ENCODE data around the gene JUND. TPM values are rescaled to one million over a fixed set of nuclear protein-coding genes. Genes with fewer than 3 reads are reported as not detected.

JUND gene
- total RNA-seq, 6 donors from 2014 or later: 281 to 1,101 (median 639) TPM

DNA sequence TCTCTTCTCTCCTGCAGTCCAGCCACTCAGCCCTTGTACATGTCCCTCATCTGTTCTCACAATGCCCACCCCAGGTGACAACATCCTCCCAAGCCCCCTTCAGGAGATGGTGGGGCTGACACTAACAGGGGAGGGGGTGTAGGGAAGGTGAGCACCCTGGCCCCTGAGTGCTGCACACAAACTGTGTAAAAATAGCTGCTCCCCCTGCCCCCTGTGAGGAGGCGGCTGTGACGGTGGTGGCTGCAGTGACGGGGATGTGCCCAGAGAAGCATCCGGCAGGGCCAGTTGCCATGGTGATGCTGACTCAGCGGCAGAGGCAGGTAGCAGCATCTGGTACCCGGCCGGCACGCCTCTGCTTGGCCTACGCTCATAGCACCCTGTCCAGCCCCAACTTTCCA, 13.0 kb upstream of the JUND start:
- Histone ChIP-seq H3K27me3 (no peaks in the 10 kb centered on the region), H3K4me1 (peaks cover 21 to 32% (median 28%) of the 10 kb centered on the region in 4 donors), H3K27ac (peak overlapping the region; percentile 97 to 100 (median 98)), H3K4me3 (no peak overlapping the region), H3K9me3 (no peaks in the 10 kb centered on the region), H3K36me3 (no peaks in the 10 kb centered on the region)
- DNase-seq: peak in 1 of 2 donors; percentile 73
- no peak for ATAC-seq (ENCODE audit: low FRiP score in 2 of 2)
- WGBS, 2 donors: 72% methylated on average over 6 of the region's 9 CpGs; no CpG with 5 or more reads in 1 of the 2 donors
- TF ChIP-seq, protein P1, sequence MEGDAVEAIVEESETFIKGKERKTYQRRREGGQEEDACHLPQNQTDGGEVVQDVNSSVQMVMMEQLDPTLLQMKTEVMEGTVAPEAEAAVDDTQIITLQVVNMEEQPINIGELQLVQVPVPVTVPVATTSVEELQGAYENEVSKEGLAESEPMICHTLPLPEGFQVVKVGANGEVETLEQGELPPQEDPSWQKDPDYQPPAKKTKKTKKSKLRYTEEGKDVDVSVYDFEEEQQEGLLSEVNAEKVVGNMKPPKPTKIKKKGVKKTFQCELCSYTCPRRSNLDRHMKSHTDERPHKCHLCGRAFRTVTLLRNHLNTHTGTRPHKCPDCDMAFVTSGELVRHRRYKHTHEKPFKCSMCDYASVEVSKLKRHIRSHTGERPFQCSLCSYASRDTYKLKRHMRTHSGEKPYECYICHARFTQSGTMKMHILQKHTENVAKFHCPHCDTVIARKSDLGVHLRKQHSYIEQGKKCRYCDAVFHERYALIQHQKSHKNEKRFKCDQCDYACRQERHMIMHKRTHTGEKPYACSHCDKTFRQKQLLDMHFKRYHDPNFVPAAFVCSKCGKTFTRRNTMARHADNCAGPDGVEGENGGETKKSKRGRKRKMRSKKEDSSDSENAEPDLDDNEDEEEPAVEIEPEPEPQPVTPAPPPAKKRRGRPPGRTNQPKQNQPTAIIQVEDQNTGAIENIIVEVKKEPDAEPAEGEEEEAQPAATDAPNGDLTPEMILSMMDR (IDR thresholded peaks at IDR 0.05): no peak
- no peak for TF ChIP-seq EP300 (IDR thresholded peaks at IDR 0.05)
- no peak for TF ChIP-seq POLR2AphosphoS5 (IDR thresholded peaks at IDR 0.05)
- peak in 1 of 4 donors; percentile 14 for TF ChIP-seq POLR2A (IDR thresholded peaks at IDR 0.05)

DNA sequence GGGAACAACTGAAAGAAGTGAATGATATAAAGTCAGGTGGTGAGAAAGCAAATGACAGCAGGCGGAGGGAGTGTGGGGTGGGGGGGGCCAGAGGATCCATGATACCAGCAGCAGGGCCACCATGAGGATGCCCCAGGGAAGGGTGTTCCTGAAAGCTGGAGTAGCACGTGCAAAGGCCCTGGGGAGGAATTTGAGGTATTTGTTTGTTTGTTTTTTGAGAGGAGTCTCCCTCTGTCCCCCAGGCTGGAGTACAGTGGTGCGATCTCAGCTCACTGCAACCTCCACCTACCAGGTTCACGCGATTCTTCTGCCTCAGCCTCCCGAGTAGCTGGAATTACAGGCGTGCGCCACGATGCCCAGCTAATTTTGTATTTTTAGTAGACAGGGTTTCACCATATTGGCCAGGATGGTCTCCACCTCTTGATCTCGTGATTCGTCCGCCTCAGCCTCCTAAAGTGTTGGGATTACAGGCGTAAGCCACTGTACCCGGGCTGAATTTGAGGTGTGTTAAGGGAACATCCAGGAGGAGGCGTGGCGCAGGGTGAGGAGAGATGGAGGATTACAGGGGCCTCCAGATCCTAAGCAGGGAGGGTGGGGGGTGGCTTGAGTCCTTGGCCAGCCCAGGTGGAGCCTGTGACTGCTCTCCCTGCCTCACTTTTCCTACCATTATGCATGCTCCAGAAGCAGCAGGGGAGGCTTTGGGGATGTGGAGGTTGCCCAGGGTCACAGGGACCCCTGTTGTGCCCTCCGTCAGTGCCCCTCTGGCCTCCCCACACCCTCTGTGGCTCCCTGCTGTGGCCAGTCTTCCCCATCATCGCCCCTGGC, 12.4 kb upstream of the JUND start:
- Histone ChIP-seq H3K27ac (peak overlapping the region; percentile 97 to 100 (median 98)), H3K4me1 (peaks cover 21 to 32% (median 28%) of the 10 kb centered on the region in 4 donors), H3K36me3 (no peaks in the 10 kb centered on the region), H3K4me3 (peak overlapping the region in 2 of 4 donors; percentile 62 to 67), H3K27me3 (no peaks in the 10 kb centered on the region), H3K9me3 (no peaks in the 10 kb centered on the region)
- no peak for ATAC-seq (ENCODE audit: low FRiP score in 2 of 2)
- no peak for DNase-seq
- TF ChIP-seq POLR2A (IDR thresholded peaks at IDR 0.05): no peak
- TF ChIP-seq, protein P1 (IDR thresholded peaks at IDR 0.05): no peak
- TF ChIP-seq EP300 (IDR thresholded peaks at IDR 0.05): no peak
- no peak for TF ChIP-seq POLR2AphosphoS5 (IDR thresholded peaks at IDR 0.05)
- WGBS, 2 donors: 71% methylated on average over 18 of the region's 18 CpGs

DNA sequence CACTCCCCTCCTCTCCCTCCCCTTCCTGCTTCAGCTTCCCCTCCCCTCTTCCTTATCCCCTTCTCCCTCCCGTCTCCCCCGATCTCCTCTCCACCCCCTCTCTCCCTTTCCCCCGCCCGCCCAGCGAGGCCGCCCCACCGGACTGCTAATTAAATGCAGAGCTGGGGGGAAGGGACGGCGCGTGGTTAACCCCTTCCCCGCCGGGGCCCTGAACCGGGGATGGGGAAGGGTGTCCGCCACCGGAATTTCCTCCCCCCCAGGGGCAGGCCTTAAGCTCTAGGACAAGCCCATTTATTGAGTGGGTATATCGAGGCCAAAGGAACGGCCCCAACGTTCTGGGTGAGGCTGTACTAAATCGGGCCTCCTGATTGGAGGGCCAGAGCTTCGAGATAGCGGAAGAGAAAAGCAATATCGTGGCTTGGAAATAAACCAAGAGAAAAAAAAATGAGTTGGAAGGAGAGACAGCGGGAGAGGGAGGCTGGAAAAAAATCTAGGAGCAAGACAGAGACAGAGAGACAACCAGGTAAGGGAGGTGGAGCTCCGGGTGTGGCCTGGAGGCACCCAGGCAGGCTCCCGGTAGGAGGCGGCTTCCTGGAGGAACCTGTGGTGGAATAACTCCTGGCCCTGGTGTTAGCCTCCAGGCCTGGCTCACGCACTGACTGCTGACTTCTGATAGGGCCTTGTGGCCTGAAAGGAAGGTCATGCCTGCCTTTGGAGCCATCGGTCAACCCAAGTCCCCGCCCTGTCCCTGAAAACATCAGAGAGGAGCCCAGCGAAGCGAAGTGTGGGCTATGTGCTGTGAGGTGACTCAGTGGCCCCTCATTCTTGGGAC, 11.6 kb upstream of the JUND start:
- H3K4me3 ChIP-seq: peak overlapping the region; percentile 55 to 81 (median 64)
- WGBS, 2 donors: 12 to 13% methylated on average over 19 to 25 of the region's 31 CpGs
- ATAC-seq (ENCODE audit: low FRiP score in 2 of 2): peak; percentile 35 to 78
- no peaks in the 10 kb centered on the region for H3K9me3 ChIP-seq
- TF ChIP-seq, protein P1 (IDR thresholded peaks at IDR 0.05): peak in 1 of 6 experiments; percentile 8
- TF ChIP-seq POLR2AphosphoS5 (IDR thresholded peaks at IDR 0.05): peak in 1 of 2 donors; percentile 27
- no peak for TF ChIP-seq EP300 (IDR thresholded peaks at IDR 0.05)
- peak in 1 of 4 donors; percentile 61 for TF ChIP-seq POLR2A (IDR thresholded peaks at IDR 0.05)
- H3K36me3 ChIP-seq: no peaks in the 10 kb centered on the region
- DNase-seq: peak; percentile 76 to 94
- H3K27ac ChIP-seq: peak overlapping the region; percentile 97 to 100 (median 98)
- no peaks in the 10 kb centered on the region for H3K27me3 ChIP-seq
- H3K4me1 ChIP-seq: peaks cover 21 to 36% (median 33%) of the 10 kb centered on the region in 4 donors

DNA sequence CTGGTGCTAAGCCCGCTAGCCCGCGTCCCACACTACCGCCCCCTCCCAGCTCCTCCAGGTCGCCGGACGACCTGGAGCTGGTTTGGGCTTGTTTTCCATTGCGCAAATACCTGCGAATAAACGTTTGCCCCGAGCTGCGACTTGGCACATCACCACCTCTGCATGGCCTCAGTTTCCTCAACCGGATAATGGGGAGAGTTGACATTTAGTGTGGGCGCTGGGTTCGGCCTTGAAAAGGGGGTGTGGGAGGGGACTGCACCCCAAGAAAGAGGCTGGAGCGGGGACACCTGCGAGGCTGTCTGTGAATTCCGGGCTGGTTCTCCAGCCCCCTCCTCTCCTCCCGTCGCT, 11.0 kb upstream of the JUND start:
- Histone ChIP-seq H3K27ac (peak overlapping the region; percentile 97 to 100 (median 98)), H3K9me3 (no peaks in the 10 kb centered on the region), H3K4me1 (peaks cover 21 to 38% (median 35%) of the 10 kb centered on the region in 4 donors), H3K4me3 (peak overlapping the region; percentile 55 to 81 (median 64)), H3K36me3 (no peaks in the 10 kb centered on the region), H3K27me3 (no peaks in the 10 kb centered on the region)
- peak in 1 of 2 donors; percentile 39 for DNase-seq
- no peak for ATAC-seq (ENCODE audit: low FRiP score in 2 of 2)
- TF ChIP-seq POLR2AphosphoS5 (IDR thresholded peaks at IDR 0.05): no peak
- peak in 1 of 4 donors; percentile 6 for TF ChIP-seq POLR2A (IDR thresholded peaks at IDR 0.05)
- TF ChIP-seq, protein P1 (IDR thresholded peaks at IDR 0.05): peak in 1 of 6 experiments; percentile 17
- TF ChIP-seq EP300 (IDR thresholded peaks at IDR 0.05): no peak
- 0 to 1% methylated on average over 14 to 20 of the region's 20 CpGs for WGBS, 2 donors
